Measurements from ENCODE around the gene PCIF1. TPM values are rescaled to one million over a fixed set of nuclear protein-coding genes. Genes with fewer than 3 reads are reported as not detected.
A peak's percentile ranks its signal among the peaks of the same experiment; 100 is the strongest.

PCIF1 gene
- total and polyA plus RNA-seq, 7 donors, result 24.7 to 46.7 (median 29.7) TPM

GRCh38 chr20:45890077-45890984 is 44.2 kb upstream of the PCIF1 start:
- 1% methylated on average over 61 to 79 of the region's 79 CpGs for WGBS, 3 donors
- DNase-seq (peak; percentile 84 to 90), ATAC-seq (peak; percentile 75 to 79 (median 76))
- Histone ChIP-seq H3K27ac (peak overlapping the region; percentile 92), H3K4me3 (peak overlapping the region; percentile 91), H3K9me3 (no peaks in the 10 kb centered on the region), H3K36me3 (ENCODE audit: insufficient read depth in 1 of 2, low read depth in 1 of 2) (peaks cover 0 to 60% of the 10 kb centered on the region in 2 donors), H3K27me3 (ENCODE audit: insufficient read depth in 3 of 3, low read length in 2 of 3) (no peaks in the 10 kb centered on the region), H3K4me1 (peaks cover 24% of the 10 kb centered on the region)
- TF ChIP-seq CTCF (IDR thresholded peaks at IDR 0.05), result peak; percentile 65
- intact Hi-C loops (cut with DNase I), result loop anchor here (5.0 kb wide), 4 partner anchors 42 to 93 kb away; partner anchors contain the start of gene PCIF1 (in 2 of the 2)

- Histone ChIP-seq H3K27ac (peak within 1 kb of the TSS; percentile 92), H3K9me3 (no peaks in the 10 kb centered on the region), H3K4me3 (peak within 1 kb of the TSS; percentile 91), H3K4me1 (peaks cover 24% of the 10 kb centered on the region), H3K36me3 (ENCODE audit: insufficient read depth in 1 of 2, low read depth in 1 of 2) (peaks cover 2 to 67% of the 10 kb centered on the region in 2 donors), H3K27me3 (ENCODE audit: insufficient read depth in 3 of 3, low read length in 2 of 3) (no peaks in the 10 kb centered on the region)
- 1 to 2% (median 2%) methylated on average over 48 to 78 of the region's 78 CpGs for WGBS, 3 donors
- no peak for TF ChIP-seq CTCF (IDR thresholded peaks at IDR 0.05)
- DNase-seq (peak; percentile 94 to 97), ATAC-seq (peak; percentile 88 to 94 (median 90))
- intact Hi-C loops (cut with DNase I), result loop anchor here (5.0 kb wide), 4 partner anchors 41 to 94 kb away; partner anchors contain the start of gene PCIF1 (in 2 of the 2)
These were observed 43.2 kb upstream of the PCIF1 start, which contains the start of the genes CTSA and NEURL2 for GRCh38 chr20:45890985-45891983. CTSA (plus strand) TSS chr20:45891335; CDS start chr20:45891569, 234 bp downstream. NEURL2 (minus strand) TSS chr20:45891208; CDS start chr20:45890991, 217 bp downstream.

GRCh38 chr20:45892049-45892825 is 42.2 kb upstream of the PCIF1 start:
- Histone ChIP-seq H3K9me3 (no peaks in the 10 kb centered on the region), H3K27me3 (ENCODE audit: insufficient read depth in 3 of 3, low read length in 2 of 3) (no peaks in the 10 kb centered on the region), H3K36me3 (ENCODE audit: insufficient read depth in 1 of 2, low read depth in 1 of 2) (peaks cover 2 to 67% of the 10 kb centered on the region in 2 donors), H3K27ac (peak overlapping the region; percentile 92), H3K4me3 (peak overlapping the region; percentile 91), H3K4me1 (peaks cover 24% of the 10 kb centered on the region)
- ATAC-seq (peak in 3 of 4 donors; percentile 15 to 24 (median 16)), DNase-seq (no peak)
- intact Hi-C loops (cut with DNase I), result loop anchor here (5.0 kb wide), 4 partner anchors 40 to 95 kb away; partner anchors contain the start of gene PCIF1 (in 2 of the 2)
- no peak for TF ChIP-seq CTCF (IDR thresholded peaks at IDR 0.05)
- WGBS, 3 donors, result 82 to 86% (median 85%) methylated on average over 9 of the region's 9 CpGs

All from psoas muscle (tissue), 8 donors.